HCT116 (cell line): Measurements from ENCODE around the gene SEMA4A. TPM values are rescaled to one million over a fixed set of nuclear protein-coding genes. Genes with fewer than 3 reads are reported as not detected.

Experiments used
- ATAC-seq: fragments of 200-7000 bp; cut with Tn5 transposase; 2 replicates; pipeline ENCODE4 v1.9.1; 2020; ENCODE audit warnings: mild to moderate bottlenecking, moderate library complexity
- BruUV-seq: library from RNA; stranded (reverse); fragments of 400-500 nt; replicated peaks from 2 replicates; lab custom pipeline; 2021; lab: Mats Ljungman, UMichigan
- CTCF ChIA-PET: fragments of 300-600 bp; sonication (Branson Sonifier 250); formaldehyde crosslinking; loops from one replicate; lab custom pipeline; 2021; ENCODE audit warnings: antibody characterized with exemption; lab: Charles Lee
- POLR2A ChIA-PET: fragments of 300-600, 350-600 bp; sonication (Branson Sonifier 250); formaldehyde crosslinking; loops from one replicate; lab custom pipeline; 2021; ENCODE audit warnings: antibody characterized with exemption; lab: Charles Lee
- RAD21 ChIA-PET, 2 experiments: fragments of 300-600 bp; sonication (Branson Sonifier 250); formaldehyde crosslinking; loops; one replicate each; lab custom pipeline; 2023; ENCODE audit warnings: low total read pairs in 2 of 2; ENCODE audit not compliant: uncharacterized antibody in 2 of 2, unreplicated experiment in 2 of 2, low non-redundant PET in 1 of 2; lab: Charles Lee
- DNase-seq: peaks from one replicate; pipeline ENCODE4 v3.0.0-alpha.2; 2010; ENCODE audit warnings: low read depth, low spot score
- H2AFZ ChIP-seq: fragments of 200-600 bp; shearing (Covaris generic), sonication (generic); 2 replicates; pipeline ENCODE4 v1.6.1; 2017; ENCODE audit warnings: low read depth, mixed run types, mixed read lengths, antibody characterized with exemption, low read length; ENCODE audit not compliant: poor library complexity, severe bottlenecking
- H3K27ac ChIP-seq: 2 replicates; pipeline ENCODE4 v1.5.1; 2012; ENCODE audit warnings: low read depth, low read length
- H3K27me3 ChIP-seq: fragments of 200-600 bp; sonication (generic); 2 replicates; pipeline ENCODE4 v1.6.1; 2016; ENCODE audit warnings: mixed run types, low read length, mixed read lengths; ENCODE audit not compliant: insufficient read depth
- H3K36me3 ChIP-seq, 2 experiments: fragments of 200-500 bp in 1 of 2; fragments of 200-600 bp in 1 of 2; sonication (Bioruptor generic) in 1 of 2; sonication (generic) in 1 of 2; 2 replicates each; pipeline versions ENCODE4 v1.5.1 to v1.6.1; 2014 to 2016; ENCODE audit warnings: low read length in 2 of 2, inconsistent platforms in 1 of 2, mixed read lengths in 1 of 2, mixed run types in 1 of 2; ENCODE audit not compliant: insufficient read depth in 2 of 2, control insufficient read depth in 1 of 2
- H3K4me1 ChIP-seq, 2 experiments: fragments of 200-600 bp in 1 of 2; sonication (generic) in 1 of 2; 2 replicates each; pipeline versions ENCODE4 v1.5.1 to v1.6.1; 2012 to 2017; ENCODE audit warnings: low read length in 2 of 2, inconsistent platforms in 1 of 2, mild to moderate bottlenecking in 1 of 2, mixed read lengths in 1 of 2, mixed run types in 1 of 2, moderate library complexity in 1 of 2; ENCODE audit not compliant: insufficient read depth in 2 of 2, control insufficient read depth in 1 of 2
- H3K4me2 ChIP-seq: fragments of 200-600 bp; sonication (generic); 2 replicates; pipeline ENCODE4 v1.6.1; 2017; ENCODE audit warnings: mixed run types, low read length, mixed read lengths
- H3K4me3 ChIP-seq, 2 experiments: fragments of 200-600 bp in 1 of 2; sonication (generic) in 1 of 2; replicated peaks in 1 of 2; 2 replicates each; pipeline ENCODE4 v1.5.1; 2011 to 2016; ENCODE audit warnings: low read length in 2 of 2, control low read depth in 1 of 2, low read depth in 1 of 2, mild to moderate bottlenecking in 1 of 2, mixed read lengths in 1 of 2, mixed run types in 1 of 2
- H3K79me2 ChIP-seq: fragments of 200-600 bp; sonication (generic); 2 replicates; pipeline ENCODE4 v1.6.1; 2017; ENCODE audit warnings: mild to moderate bottlenecking, mixed run types, low read length, moderate library complexity, mixed read lengths; ENCODE audit not compliant: insufficient read depth
- H3K9ac ChIP-seq: fragments of 200-600 bp; sonication (generic); 2 replicates; pipeline ENCODE4 v1.6.1; 2016; ENCODE audit warnings: low read length, mixed read lengths
- H3K9me2 ChIP-seq: fragments of 200-600 bp; sonication (generic), shearing (Covaris generic); 2 replicates; pipeline ENCODE4 v1.6.1; 2017; ENCODE audit warnings: mixed run types, mild to moderate bottlenecking, moderate library complexity; ENCODE audit not compliant: insufficient read depth
- H3K9me3 ChIP-seq, 2 experiments: fragments of 200-500 bp in 1 of 2; fragments of 200-600 bp in 1 of 2; sonication (Bioruptor generic) in 1 of 2; sonication (generic) in 1 of 2; 2 replicates each; pipeline ENCODE4 v1.6.1; 2014 to 2017; ENCODE audit warnings: low read length in 2 of 2, mixed read lengths in 2 of 2, inconsistent platforms in 1 of 2, low read depth in 1 of 2, mild to moderate bottlenecking in 1 of 2, mixed run types in 1 of 2, moderate library complexity in 1 of 2; ENCODE audit not compliant: control insufficient read depth in 1 of 2, insufficient read depth in 1 of 2
- H4K20me1 ChIP-seq: fragments of 200-600 bp; sonication (generic), shearing (Covaris generic); 2 replicates; pipeline ENCODE4 v1.6.1; 2017; ENCODE audit warnings: mixed run types, mild to moderate bottlenecking, moderate library complexity; ENCODE audit not compliant: insufficient read depth
- ATF3 ChIP-seq: IDR thresholded peaks from 2 replicates; pipeline ENCODE4 v1.6.1; 2012
- CEBPB ChIP-seq: IDR thresholded peaks from 2 replicates; pipeline ENCODE4 v1.6.1; 2012; ENCODE audit warnings: low read depth
- CTCF ChIP-seq, 3 experiments: fragments of 200-600 bp in 1 of 3; sonication (generic) in 1 of 3; IDR thresholded peaks in 2 of 3; conservative IDR thresholded peaks in 1 of 3; 2 replicates each; pipeline ENCODE4 v1.5.1; 2012 to 2017; ENCODE audit warnings: low read depth in 2 of 3, low read length in 2 of 3, antibody characterized with exemption in 1 of 3, borderline replicate concordance in 1 of 3, control low read depth in 1 of 3, mild to moderate bottlenecking in 1 of 3, mixed read lengths in 1 of 3, mixed run types in 1 of 3, moderate library complexity in 1 of 3; ENCODE audit not compliant: insufficient read depth in 1 of 3
- EGR1 ChIP-seq: IDR thresholded peaks from 2 replicates; pipeline ENCODE4 v1.6.1; 2012; ENCODE audit warnings: low read depth
- ELF1 ChIP-seq: IDR thresholded peaks from 2 replicates; pipeline ENCODE4 v1.6.1; 2012; ENCODE audit warnings: low read depth, borderline replicate concordance
- EZH2 ChIP-seq: fragments of 200-600 bp; sonication (generic); IDR thresholded peaks from 2 replicates; pipeline ENCODE4 v1.6.1; 2017; ENCODE audit warnings: antibody characterized with exemption, mixed run types
- JUND ChIP-seq: IDR thresholded peaks from 2 replicates; pipeline ENCODE4 v1.6.1; 2012
- MAX ChIP-seq: IDR thresholded peaks from 2 replicates; pipeline ENCODE4 v1.6.1; 2012
- POLR2AphosphoS5 ChIP-seq: IDR thresholded peaks from 2 replicates; pipeline ENCODE4 v1.6.1; 2011; ENCODE audit warnings: mild to moderate bottlenecking, low read depth, low read length, moderate library complexity
- RAD21 ChIP-seq: IDR thresholded peaks from 2 replicates; pipeline ENCODE4 v1.6.1; 2012; ENCODE audit warnings: low read depth, mild to moderate bottlenecking
- REST ChIP-seq: IDR thresholded peaks from 2 replicates; pipeline ENCODE4 v1.6.1; 2012; ENCODE audit warnings: low read depth
- SIN3A ChIP-seq: IDR thresholded peaks from 2 replicates; pipeline ENCODE4 v1.6.1; 2012; ENCODE audit warnings: low read depth
- SP1 ChIP-seq: IDR thresholded peaks from 2 replicates; pipeline ENCODE4 v1.6.1; 2012; ENCODE audit warnings: low read depth
- TCF7L2 ChIP-seq: IDR thresholded peaks from 2 replicates; pipeline ENCODE4 v1.7.0; 2011; ENCODE audit warnings: borderline replicate concordance, inconsistent platforms; ENCODE audit not compliant: insufficient read depth, insufficient read length; ENCODE audit errors: extremely low read depth
- ZBTB33 ChIP-seq: IDR thresholded peaks from 2 replicates; pipeline ENCODE4 v1.6.1; 2011; ENCODE audit warnings: mild to moderate bottlenecking, low read length, moderate library complexity; ENCODE audit not compliant: insufficient replicate concordance; ENCODE audit errors: extremely low read depth
- ZFX ChIP-seq: fragments of 450-650 bp; IDR thresholded peaks from 2 replicates; pipeline ENCODE4 v1.6.1; 2017
- ZNF274 ChIP-seq: fragments of 200-500 bp; sonication (Bioruptor generic); IDR thresholded peaks from 2 replicates; pipeline ENCODE4 v1.6.1; 2014; ENCODE audit warnings: mild to moderate bottlenecking, low read depth, low read length, inconsistent platforms
- intact Hi-C: fragments of 100-400 bp; cut with micrococcal nuclease; formaldehyde crosslinking; loops from 2 replicates; pipeline ENCODE4 v1.10.0; 2022
- total RNA-seq: library from RNA; stranded (reverse); gene quantifications from one replicate; pipeline ENCODE4 v1.2.1, GENCODE V29; 2021; ENCODE audit not compliant: unreplicated experiment

The SEMA4A gene
- total RNA-seq, 1 experiment from 2014 or later = 0.39 TPM

- Histone ChIP-seq H3K27ac (no peak overlapping the region), H3K9me2 (no peaks in the 10 kb centered on the region), H3K9ac (no peak overlapping the region), H3K9me3 (no peaks in the 10 kb centered on the region), H3K4me1 (peaks cover 8 to 20% of the 10 kb centered on the region in 2 experiments), H3K36me3 (peaks cover 1 to 8% of the 10 kb centered on the region in 2 experiments; a peak in 1 of 4 replicates), H3K4me2 (no peak overlapping the region), H3K4me3 (no peak overlapping the region), H4K20me1 (no peaks in the 10 kb centered on the region), H3K79me2 (peaks cover 46% of the 10 kb centered on the region), H2AFZ (no peak overlapping the region), H3K27me3 (no peaks in the 10 kb centered on the region)
- ChIA-PET CTCF (no interaction called here), POLR2A (interaction anchor here (6.3 kb wide), 1 partner anchor 16 kb away, joined by 21 read pairs; the partner anchor contains the start of gene PMF1), RAD21 (no interaction called here)
- no peak for ATAC-seq
- DNase-seq = no peak
- no peak for TF ChIP-seq ZBTB33
- no peak for TF ChIP-seq SP1
- TF ChIP-seq CEBPB = no peak
- TF ChIP-seq REST = no peak
- no peak for TF ChIP-seq POLR2AphosphoS5
- no peak for TF ChIP-seq EGR1
- TF ChIP-seq ZNF274 = no peak
- TF ChIP-seq TCF7L2 = no peak
- TF ChIP-seq CTCF (IDR thresholded peaks at IDR 0.05 in 2 of 3, conservative IDR thresholded peaks at IDR 0.05 in 1 of 3; ENCODE audit: borderline replicate concordance in 1 of 3, insufficient read depth in 1 of 3, low read depth in 2 of 3, low read length in 2 of 3) = no peak
- TF ChIP-seq EZH2 = no peak
- TF ChIP-seq SIN3A = no peak
- no peak for TF ChIP-seq RAD21
- no peak for TF ChIP-seq JUND
- TF ChIP-seq ATF3 = no peak
- no peak for TF ChIP-seq ZFX
- no peak for TF ChIP-seq ELF1
- no peak for TF ChIP-seq MAX
- no TSS peak for BruUV-seq
- intact Hi-C loops = no loop called here
These were observed 43.1 kb downstream of the SEMA4A start for GRCh38 chr1:156196445-156196844.
